Endothelial cell of umbilical vein (primary cell): Measurements from ENCODE around the gene VAV3.

Experiments
- POLR2A ChIP-seq: IDR thresholded peaks from 2 replicates; pipeline ENCODE4 v1.6.1; 2012; ENCODE audit warnings: low read depth, mild to moderate bottlenecking, control low read depth, low read length
- POLR2AphosphoS5 ChIP-seq: IDR thresholded peaks from 2 replicates; pipeline ENCODE4 v1.6.1; 2012; ENCODE audit warnings: low read depth, mild to moderate bottlenecking, control low read depth, low read length, moderate library complexity; ENCODE audit not compliant: insufficient read depth
- TF ChIP-seq, protein P1 (sequence below), 2 donors: IDR thresholded peaks; 1 replicate in 1 of 2; 2 replicates in 1 of 2; pipeline ENCODE4 v1.5.1; 2011; ENCODE audit warnings: low read length in 2 of 2, mild to moderate bottlenecking in 2 of 2, moderate library complexity in 2 of 2, control low read depth in 1 of 2, inconsistent platforms in 1 of 2, low read depth in 1 of 2; ENCODE audit not compliant: insufficient read depth in 1 of 2; ENCODE audit errors: extremely low read depth in 1 of 2

DNA sequence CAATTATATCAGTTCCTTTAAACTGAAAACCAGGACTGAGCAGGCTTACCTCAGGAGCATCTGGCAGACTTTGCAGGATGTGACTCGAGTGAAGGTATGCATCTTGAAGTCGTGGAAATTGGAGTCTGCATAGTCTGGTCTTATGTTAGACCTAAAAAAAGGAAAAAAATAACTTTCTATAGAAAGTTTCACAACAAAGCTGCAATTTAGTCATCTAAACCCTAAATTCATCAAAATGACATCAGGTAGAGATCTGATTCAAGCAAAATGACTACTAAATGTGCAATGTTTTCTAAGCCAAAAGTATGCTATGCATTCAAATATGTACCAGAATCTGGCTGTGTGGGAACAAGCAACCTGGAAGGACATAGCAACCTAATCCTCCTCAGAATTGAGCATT, 260.1 kb downstream of the VAV3 start:
- TF ChIP-seq, protein P1, sequence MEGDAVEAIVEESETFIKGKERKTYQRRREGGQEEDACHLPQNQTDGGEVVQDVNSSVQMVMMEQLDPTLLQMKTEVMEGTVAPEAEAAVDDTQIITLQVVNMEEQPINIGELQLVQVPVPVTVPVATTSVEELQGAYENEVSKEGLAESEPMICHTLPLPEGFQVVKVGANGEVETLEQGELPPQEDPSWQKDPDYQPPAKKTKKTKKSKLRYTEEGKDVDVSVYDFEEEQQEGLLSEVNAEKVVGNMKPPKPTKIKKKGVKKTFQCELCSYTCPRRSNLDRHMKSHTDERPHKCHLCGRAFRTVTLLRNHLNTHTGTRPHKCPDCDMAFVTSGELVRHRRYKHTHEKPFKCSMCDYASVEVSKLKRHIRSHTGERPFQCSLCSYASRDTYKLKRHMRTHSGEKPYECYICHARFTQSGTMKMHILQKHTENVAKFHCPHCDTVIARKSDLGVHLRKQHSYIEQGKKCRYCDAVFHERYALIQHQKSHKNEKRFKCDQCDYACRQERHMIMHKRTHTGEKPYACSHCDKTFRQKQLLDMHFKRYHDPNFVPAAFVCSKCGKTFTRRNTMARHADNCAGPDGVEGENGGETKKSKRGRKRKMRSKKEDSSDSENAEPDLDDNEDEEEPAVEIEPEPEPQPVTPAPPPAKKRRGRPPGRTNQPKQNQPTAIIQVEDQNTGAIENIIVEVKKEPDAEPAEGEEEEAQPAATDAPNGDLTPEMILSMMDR (IDR thresholded peaks at IDR 0.05; ENCODE audit: extremely low read depth in 1 of 2, insufficient read depth in 1 of 2, low read depth in 1 of 2, low read length in 2 of 2): no peak
- TF ChIP-seq POLR2AphosphoS5: no peak
- TF ChIP-seq POLR2A: no peak
